Measurements from ENCODE around the gene ATAD3C. TPM values are rescaled to one million over a fixed set of nuclear protein-coding genes. Genes with fewer than 3 reads are reported as not detected.
"Not testable (repeated sequence)": the region's sequence is repeated elsewhere in the genome, so short reads cannot be mapped to it uniquely, and the experiment has no call there.

Gene ATAD3C
- total RNA-seq, 6 experiments from 2014 or later: 0.09 TPM; not detected in 5

DNA sequence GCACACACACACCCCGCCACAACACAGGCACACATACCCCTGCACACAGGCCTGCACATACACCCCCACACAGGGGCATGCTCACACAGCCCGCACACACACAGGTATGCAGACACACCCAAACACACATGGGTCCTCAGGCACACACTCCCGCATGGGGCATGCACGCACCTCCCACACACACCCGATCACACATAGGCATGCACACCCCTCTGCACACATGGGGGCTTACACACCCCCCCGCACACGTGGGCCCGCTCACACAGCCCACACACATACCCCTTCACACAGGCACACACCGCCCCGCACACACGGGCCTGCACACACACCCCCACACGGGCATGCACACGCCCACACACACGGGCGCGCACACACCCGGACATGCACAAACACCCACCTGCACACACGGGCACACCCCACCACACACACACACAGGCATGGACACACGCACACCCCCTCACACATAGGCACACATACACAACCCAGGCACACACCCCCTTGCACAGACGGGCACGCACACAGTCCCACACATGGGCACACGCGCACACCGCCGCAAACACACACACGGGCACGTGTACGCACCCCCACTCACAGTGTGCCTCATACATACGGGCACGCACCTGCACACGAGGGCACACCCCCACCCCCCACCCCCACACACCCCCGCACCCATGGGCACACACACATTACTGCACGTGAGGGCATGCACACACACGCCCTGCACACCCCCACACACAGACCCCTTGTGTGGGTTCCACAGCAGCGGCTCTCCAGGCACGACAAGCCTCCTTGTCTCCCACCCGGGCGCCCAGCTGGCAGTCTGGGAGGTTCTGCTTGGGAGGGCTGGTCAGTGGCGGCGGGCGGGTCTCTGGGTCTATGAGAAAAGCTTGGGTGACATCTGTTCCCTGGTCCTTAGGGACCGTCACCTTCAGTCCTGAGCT is 30.3 kb downstream of the ATAD3C start:
- no peak overlapping the region for H3K27ac Mint-ChIP-seq
- no peak overlapping the region; the same call in 1 of the 2 replicates for H3K4me3 Mint-ChIP-seq
- TF ChIP-seq, protein P1, sequence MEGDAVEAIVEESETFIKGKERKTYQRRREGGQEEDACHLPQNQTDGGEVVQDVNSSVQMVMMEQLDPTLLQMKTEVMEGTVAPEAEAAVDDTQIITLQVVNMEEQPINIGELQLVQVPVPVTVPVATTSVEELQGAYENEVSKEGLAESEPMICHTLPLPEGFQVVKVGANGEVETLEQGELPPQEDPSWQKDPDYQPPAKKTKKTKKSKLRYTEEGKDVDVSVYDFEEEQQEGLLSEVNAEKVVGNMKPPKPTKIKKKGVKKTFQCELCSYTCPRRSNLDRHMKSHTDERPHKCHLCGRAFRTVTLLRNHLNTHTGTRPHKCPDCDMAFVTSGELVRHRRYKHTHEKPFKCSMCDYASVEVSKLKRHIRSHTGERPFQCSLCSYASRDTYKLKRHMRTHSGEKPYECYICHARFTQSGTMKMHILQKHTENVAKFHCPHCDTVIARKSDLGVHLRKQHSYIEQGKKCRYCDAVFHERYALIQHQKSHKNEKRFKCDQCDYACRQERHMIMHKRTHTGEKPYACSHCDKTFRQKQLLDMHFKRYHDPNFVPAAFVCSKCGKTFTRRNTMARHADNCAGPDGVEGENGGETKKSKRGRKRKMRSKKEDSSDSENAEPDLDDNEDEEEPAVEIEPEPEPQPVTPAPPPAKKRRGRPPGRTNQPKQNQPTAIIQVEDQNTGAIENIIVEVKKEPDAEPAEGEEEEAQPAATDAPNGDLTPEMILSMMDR (IDR thresholded peaks at IDR 0.05): no peak
- H3K9me3 Mint-ChIP-seq: no peaks in the 10 kb centered on the region; the same call in 1 of the 2 replicates
- no peak for DNase-seq
- H3K36me3 Mint-ChIP-seq (ENCODE audit: low read depth): peaks cover 10% of the 10 kb centered on the region
- no peaks in the 10 kb centered on the region; the same call in 1 of the 2 replicates for H3K27me3 Mint-ChIP-seq (ENCODE audit: insufficient read depth)
- H3K4me1 Mint-ChIP-seq (ENCODE audit: low read depth): no peaks in the 10 kb centered on the region

DNA sequence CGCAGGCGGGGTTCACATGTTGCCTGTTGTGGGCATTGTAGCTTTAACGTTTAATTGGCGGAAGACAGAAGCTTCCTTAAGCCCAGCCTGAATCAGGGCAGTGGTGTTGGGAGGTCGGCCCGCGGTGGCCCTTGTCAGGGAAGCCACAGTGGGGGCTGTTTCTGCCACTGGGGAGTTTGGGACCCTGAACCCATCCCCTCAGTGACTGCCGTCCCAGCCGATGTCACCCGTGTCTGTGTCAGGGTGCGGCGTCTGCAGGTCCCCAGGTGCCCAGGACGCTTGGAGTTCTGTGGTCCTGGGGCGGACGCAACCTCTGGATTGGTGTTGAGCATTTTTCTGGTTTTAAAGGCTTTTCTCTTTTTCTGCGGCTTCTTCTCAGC is 31.0 kb downstream of the ATAD3C start:
- not testable (repeated sequence) for H3K9me3 Mint-ChIP-seq; DNase-seq; H3K4me3 Mint-ChIP-seq; H3K27ac Mint-ChIP-seq; H3K4me1 Mint-ChIP-seq (ENCODE audit: low read depth); H3K27me3 Mint-ChIP-seq (ENCODE audit: insufficient read depth)
- H3K36me3 Mint-ChIP-seq (ENCODE audit: low read depth): peaks cover 10% of the 10 kb centered on the region

DNA sequence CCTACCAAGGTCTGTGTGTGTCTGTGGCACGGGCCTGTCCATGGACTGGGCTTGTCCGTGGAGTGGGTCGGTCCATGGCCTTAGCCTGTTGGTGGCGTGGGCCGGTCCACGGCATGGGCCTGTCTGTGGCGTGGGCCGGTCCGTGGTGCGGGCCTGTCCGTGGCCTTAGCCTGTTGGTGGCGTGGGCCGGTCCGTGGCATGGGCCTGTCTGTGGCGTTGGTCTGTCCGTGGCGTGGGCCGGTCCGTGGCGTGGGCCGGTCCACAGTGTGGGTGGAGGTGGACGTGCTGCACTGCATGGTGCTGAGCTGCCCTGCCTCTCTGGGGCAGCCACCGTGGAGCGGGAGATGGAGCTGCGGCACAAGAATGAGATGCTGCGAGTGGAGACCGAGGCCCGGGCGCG is 32.3 kb downstream of the ATAD3C start:
- not testable (repeated sequence) for H3K9me3 Mint-ChIP-seq; H3K4me1 Mint-ChIP-seq (ENCODE audit: low read depth); H3K27me3 Mint-ChIP-seq (ENCODE audit: insufficient read depth); H3K27ac Mint-ChIP-seq; H3K4me3 Mint-ChIP-seq; DNase-seq
- H3K36me3 Mint-ChIP-seq (ENCODE audit: low read depth): peaks cover 10% of the 10 kb centered on the region

DNA sequence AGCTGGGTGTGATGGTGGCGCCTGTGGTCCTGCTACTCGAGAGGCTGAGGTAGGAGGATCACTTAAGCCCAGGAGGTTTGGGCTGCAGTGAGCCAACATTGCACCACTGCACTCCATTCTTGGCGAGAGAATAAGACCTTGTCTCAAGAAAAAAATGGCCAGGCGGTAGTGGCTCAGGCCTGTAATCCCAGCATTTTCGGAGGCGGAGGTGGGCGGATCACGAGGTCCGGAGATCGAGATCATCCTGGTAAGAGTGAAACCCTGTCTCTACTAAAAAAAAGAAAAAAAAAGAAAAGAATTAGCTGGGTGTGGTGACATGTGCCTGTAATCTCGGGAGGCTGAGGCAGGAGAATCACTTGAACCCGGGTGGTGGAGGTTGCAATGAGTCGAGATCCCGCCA is 33.4 kb downstream of the ATAD3C start:
- H3K4me3 Mint-ChIP-seq: no peak overlapping the region
- DNase-seq: no peak
- H3K4me1 Mint-ChIP-seq (ENCODE audit: low read depth): no peaks in the 10 kb centered on the region
- no peak overlapping the region for H3K27ac Mint-ChIP-seq
- no peaks in the 10 kb centered on the region; the same call in 1 of the 2 replicates for H3K9me3 Mint-ChIP-seq
- TF ChIP-seq, protein P1 (IDR thresholded peaks at IDR 0.05): no peak
- peaks cover 10% of the 10 kb centered on the region for H3K36me3 Mint-ChIP-seq (ENCODE audit: low read depth)
- peaks cover 2% of the 10 kb centered on the region; the same call in 1 of the 2 replicates for H3K27me3 Mint-ChIP-seq (ENCODE audit: insufficient read depth)

DNA sequence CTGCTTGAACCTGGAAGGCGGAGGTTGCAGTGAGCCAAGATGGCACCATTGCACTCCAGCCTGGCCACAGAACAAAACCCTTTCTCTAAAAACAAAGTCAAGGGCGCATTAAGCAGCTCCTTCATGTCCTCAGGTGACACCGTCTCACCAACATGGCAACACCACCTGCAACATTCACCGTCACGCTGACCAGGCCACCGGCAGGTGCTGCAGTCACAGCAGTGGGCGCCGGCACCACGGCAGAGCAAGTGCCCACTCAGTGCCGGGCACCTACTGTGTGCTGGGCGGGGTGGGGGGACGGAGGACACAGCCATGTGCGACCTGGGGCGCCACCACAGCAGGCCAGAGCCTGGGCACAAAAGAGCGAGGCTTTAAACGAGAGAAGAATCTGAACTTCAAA is 34.2 kb downstream of the ATAD3C start:
- TF ChIP-seq, protein P1 (IDR thresholded peaks at IDR 0.05): no peak
- no peaks in the 10 kb centered on the region for H3K4me1 Mint-ChIP-seq (ENCODE audit: low read depth)
- H3K27me3 Mint-ChIP-seq (ENCODE audit: insufficient read depth): peaks cover 2% of the 10 kb centered on the region; the same call in 1 of the 2 replicates
- H3K9me3 Mint-ChIP-seq: no peaks in the 10 kb centered on the region; the same call in 1 of the 2 replicates
- peaks cover 10% of the 10 kb centered on the region for H3K36me3 Mint-ChIP-seq (ENCODE audit: low read depth)
- DNase-seq: no peak
- no peak overlapping the region for H3K27ac Mint-ChIP-seq
- H3K4me3 Mint-ChIP-seq: no peak overlapping the region

DNA sequence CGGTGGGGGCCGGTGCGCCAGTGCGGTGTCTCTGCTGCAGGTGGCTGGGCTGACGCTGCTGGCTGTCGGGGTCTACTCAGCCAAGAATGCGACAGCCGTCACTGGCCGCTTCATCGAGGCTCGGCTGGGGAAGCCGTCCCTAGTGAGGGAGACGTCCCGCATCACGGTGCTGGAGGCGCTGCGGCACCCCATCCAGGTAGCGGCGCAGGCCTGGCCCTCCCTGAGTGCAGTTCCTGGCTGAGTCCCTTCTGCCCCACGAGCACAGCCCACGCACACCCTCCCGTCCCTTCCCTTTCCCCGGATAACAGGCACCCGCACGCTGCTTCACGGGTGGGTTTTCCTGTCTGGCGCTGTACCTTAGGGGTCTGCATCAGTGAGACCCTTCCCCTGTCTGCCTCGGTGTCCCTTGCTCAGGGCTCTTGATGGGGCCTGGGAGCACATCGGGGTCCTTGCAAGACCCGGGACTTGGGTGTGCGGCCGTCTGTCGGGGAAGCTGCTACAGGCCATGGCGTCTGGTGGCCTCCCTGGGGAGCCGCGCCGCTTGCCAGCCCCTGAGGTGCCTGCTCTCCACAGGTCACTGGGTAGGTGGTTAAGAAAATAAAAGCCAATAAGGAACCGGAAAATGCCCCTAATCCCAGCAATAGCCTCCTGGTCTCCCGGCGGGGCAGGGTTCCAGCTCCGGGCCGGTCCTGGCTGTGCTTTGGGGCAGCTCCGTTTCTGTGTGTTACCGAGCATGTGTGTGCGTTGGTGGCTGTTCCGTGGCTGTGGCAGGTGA is 35.7 kb downstream of the ATAD3C start:
- H3K4me1 Mint-ChIP-seq (ENCODE audit: low read depth); H3K27ac Mint-ChIP-seq; H3K9me3 Mint-ChIP-seq; H3K27me3 Mint-ChIP-seq (ENCODE audit: insufficient read depth); H3K36me3 Mint-ChIP-seq (ENCODE audit: low read depth); H3K4me3 Mint-ChIP-seq; DNase-seq: not testable (repeated sequence)

DNA sequence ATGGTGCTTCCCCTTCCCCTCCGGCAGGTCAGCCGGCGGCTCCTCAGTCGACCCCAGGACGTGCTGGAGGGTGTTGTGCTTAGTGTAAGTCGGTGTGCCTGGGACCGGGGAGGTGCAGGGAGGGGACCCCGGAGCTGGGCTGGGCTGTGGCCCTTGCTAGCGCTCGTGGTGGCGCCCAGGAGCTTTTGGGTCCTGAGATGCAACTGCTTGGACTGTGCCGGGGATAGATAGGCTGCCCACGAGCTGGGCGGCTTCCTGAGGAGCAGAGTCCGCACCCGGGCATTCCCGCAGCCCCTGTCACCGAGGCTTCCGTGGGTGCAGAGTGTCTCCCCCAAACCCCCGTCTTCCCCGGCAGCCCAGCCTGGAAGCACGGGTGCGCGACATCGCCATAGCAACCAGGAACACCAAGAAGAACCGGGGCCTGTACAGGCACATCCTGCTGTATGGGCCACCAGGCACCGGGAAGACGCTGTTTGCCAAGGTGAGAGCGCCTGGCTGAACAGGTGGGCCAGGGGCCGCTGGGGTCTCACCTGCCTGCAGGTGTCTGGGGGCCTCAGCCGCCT is 36.3 kb downstream of the ATAD3C start:
- not testable (repeated sequence) for H3K27me3 Mint-ChIP-seq (ENCODE audit: insufficient read depth); H3K9me3 Mint-ChIP-seq; H3K4me1 Mint-ChIP-seq (ENCODE audit: low read depth); DNase-seq; H3K4me3 Mint-ChIP-seq; H3K27ac Mint-ChIP-seq
- peaks cover 13% of the 10 kb centered on the region for H3K36me3 Mint-ChIP-seq (ENCODE audit: low read depth)
